ENCODE measurements around the gene PXMP4. TPM values are rescaled to one million over a fixed set of nuclear protein-coding genes. Genes with fewer than 3 reads are reported as not detected.

Gene PXMP4
- total and polyA plus RNA-seq, 12 donors = 6.8 to 47.4 (median 20.4) TPM

- no peaks in the 10 kb centered on the region for H3K27me3 ChIP-seq
- no peaks in the 10 kb centered on the region for H3K9me3 ChIP-seq (replicated peaks in 1 of 3)
- no peak overlapping the region for H3K27ac ChIP-seq
- WGBS, 4 donors = 83 to 94% (median 90%) methylated on average over 5 to 15 of the region's 15 CpGs
- TF ChIP-seq CTCF (IDR thresholded peaks at IDR 0.05) (no peak), POLR2A (IDR thresholded peaks at IDR 0.05) (no peak)
- no peak overlapping the region for H3K4me3 ChIP-seq
- intact Hi-C loops (cut with DNase I) = no loop called here
- no peaks in the 10 kb centered on the region for H3K36me3 ChIP-seq (replicated peaks in 1 of 2)
- peaks cover 24 to 26% of the 10 kb centered on the region in 2 donors for H3K4me1 ChIP-seq (replicated peaks in 1 of 2)
- DNase-seq = no peak
Observed at GRCh38 chr20:33677991-33678702, 42.0 kb downstream of the PXMP4 start.

- H3K27ac ChIP-seq = peak overlapping the region in 3 of 5 donors; percentile 89 to 97 (median 91)
- no peak for DNase-seq
- WGBS, 4 donors = 90 to 95% (median 94%) methylated on average over 19 to 31 of the region's 31 CpGs
- H3K9me3 ChIP-seq (replicated peaks in 1 of 3) = no peaks in the 10 kb centered on the region
- H3K27me3 ChIP-seq = no peaks in the 10 kb centered on the region
- intact Hi-C loops (cut with DNase I) = no loop called here
- peaks cover 34 to 38% of the 10 kb centered on the region in 2 donors for H3K4me1 ChIP-seq (replicated peaks in 1 of 2)
- peaks cover 0 to under 1% of the 10 kb centered on the region in 2 donors for H3K36me3 ChIP-seq (replicated peaks in 1 of 2)
- no peak for TF ChIP-seq CTCF (IDR thresholded peaks at IDR 0.05)
- no peak for TF ChIP-seq POLR2A (IDR thresholded peaks at IDR 0.05)
- no peak overlapping the region for H3K4me3 ChIP-seq
Observed at GRCh38 chr20:33676652-33677645, 43.2 kb downstream of the PXMP4 start.

- intact Hi-C loops (cut with DNase I) = no loop called here
- Histone ChIP-seq H3K36me3 (replicated peaks in 1 of 2) (peaks cover 0 to 9% of the 10 kb centered on the region in 2 donors), H3K4me1 (replicated peaks in 1 of 2) (peaks cover 34 to 44% of the 10 kb centered on the region in 2 donors), H3K4me3 (no peak overlapping the region), H3K9me3 (replicated peaks in 1 of 3) (no peaks in the 10 kb centered on the region), H3K27me3 (no peaks in the 10 kb centered on the region), H3K27ac (peak overlapping the region; percentile 89 to 97 (median 95))
- DNase-seq = no peak
- WGBS, 4 donors = 77 to 87% (median 80%) methylated on average over 3 to 11 of the region's 11 CpGs
- TF ChIP-seq CTCF (IDR thresholded peaks at IDR 0.05) (no peak), POLR2A (IDR thresholded peaks at IDR 0.05) (no peak)
Observed at GRCh38 chr20:33676121-33676520, 44.0 kb downstream of the PXMP4 start.

All from adrenal gland (tissue), 12 donors.